ENCODE measurements around the gene BSPRY.
"Not testable (repeated sequence)": the region's sequence is repeated elsewhere in the genome, so short reads cannot be mapped to it uniquely, and the experiment has no call there.

- TF ChIP-seq, protein P1, sequence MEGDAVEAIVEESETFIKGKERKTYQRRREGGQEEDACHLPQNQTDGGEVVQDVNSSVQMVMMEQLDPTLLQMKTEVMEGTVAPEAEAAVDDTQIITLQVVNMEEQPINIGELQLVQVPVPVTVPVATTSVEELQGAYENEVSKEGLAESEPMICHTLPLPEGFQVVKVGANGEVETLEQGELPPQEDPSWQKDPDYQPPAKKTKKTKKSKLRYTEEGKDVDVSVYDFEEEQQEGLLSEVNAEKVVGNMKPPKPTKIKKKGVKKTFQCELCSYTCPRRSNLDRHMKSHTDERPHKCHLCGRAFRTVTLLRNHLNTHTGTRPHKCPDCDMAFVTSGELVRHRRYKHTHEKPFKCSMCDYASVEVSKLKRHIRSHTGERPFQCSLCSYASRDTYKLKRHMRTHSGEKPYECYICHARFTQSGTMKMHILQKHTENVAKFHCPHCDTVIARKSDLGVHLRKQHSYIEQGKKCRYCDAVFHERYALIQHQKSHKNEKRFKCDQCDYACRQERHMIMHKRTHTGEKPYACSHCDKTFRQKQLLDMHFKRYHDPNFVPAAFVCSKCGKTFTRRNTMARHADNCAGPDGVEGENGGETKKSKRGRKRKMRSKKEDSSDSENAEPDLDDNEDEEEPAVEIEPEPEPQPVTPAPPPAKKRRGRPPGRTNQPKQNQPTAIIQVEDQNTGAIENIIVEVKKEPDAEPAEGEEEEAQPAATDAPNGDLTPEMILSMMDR (IDR thresholded peaks at IDR 0.05; ENCODE audit: insufficient read depth, low read length) = peak; percentile 81
- not testable (repeated sequence) for TF ChIP-seq POLR2AphosphoS5 (IDR thresholded peaks at IDR 0.05; ENCODE audit: low read depth)
These were observed 57.7 kb downstream of the BSPRY start for GRCh38 chr9:113406873-113407511.

Measured in HL-60 (cell line).